ENCODE data around the gene KLHL4.

- TF ChIP-seq, protein P1, sequence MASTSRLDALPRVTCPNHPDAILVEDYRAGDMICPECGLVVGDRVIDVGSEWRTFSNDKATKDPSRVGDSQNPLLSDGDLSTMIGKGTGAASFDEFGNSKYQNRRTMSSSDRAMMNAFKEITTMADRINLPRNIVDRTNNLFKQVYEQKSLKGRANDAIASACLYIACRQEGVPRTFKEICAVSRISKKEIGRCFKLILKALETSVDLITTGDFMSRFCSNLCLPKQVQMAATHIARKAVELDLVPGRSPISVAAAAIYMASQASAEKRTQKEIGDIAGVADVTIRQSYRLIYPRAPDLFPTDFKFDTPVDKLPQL (IDR thresholded peaks at IDR 0.05; ENCODE audit: extremely low read depth, insufficient read length), result no peak
- TF ChIP-seq TAF1 (IDR thresholded peaks at IDR 0.05; ENCODE audit: control insufficient read depth, extremely low read depth, insufficient read depth, low read length, severe bottlenecking), result no peak
Measured at GRCh38 chrX:87693204-87693603, 175.6 kb downstream of the KLHL4 start.

Measured in K562 (cell line).